SK-N-MC (cell line): ENCODE measurements around the gene MMD2.

Source experiments
- DNase-seq: peaks from one replicate; pipeline ENCODE4 v3.0.0-alpha.2; 2011; ENCODE audit warnings: low read depth, low spot score
- H3K27ac ChIP-seq: fragments of 200-600 bp; sonication (generic); 2 replicates; pipeline ENCODE4 v1.5.1; 2016; ENCODE audit warnings: mixed run types
- H3K36me3 ChIP-seq: fragments of 200-600 bp; sonication (generic); 2 replicates; pipeline ENCODE4 v1.6.1; 2017; ENCODE audit warnings: antibody characterized with exemption, low read length, mixed read lengths; ENCODE audit not compliant: insufficient read depth
- H3K4me3 ChIP-seq: fragments of 200-600 bp; sonication (generic); 2 replicates; pipeline ENCODE4 v1.5.1; 2016
- H3K9ac ChIP-seq: fragments of 200-600 bp; sonication (generic); 2 replicates; pipeline ENCODE4 v1.8.0; 2017; ENCODE audit warnings: mixed run types, mixed read lengths; ENCODE audit not compliant: insufficient read length
- H3K9me3 ChIP-seq: fragments of 200-600 bp; sonication (generic); 2 replicates; pipeline ENCODE4 v1.6.1; 2017; ENCODE audit warnings: low read depth, mild to moderate bottlenecking, antibody characterized with exemption, low read length, moderate library complexity, mixed read lengths
- EZH2 ChIP-seq: fragments of 200-600 bp; sonication (generic); IDR thresholded peaks from one replicate; pipeline ENCODE4 v1.6.1; 2017; ENCODE audit warnings: antibody characterized with exemption
- FOXP2 ChIP-seq: optimal IDR thresholded peaks from 2 replicates; pipeline ENCODE3; 2011; ENCODE audit warnings: mild to moderate bottlenecking, moderate library complexity; ENCODE audit not compliant: insufficient read depth; ENCODE audit errors: extremely low read length, control extremely low read depth
- POLR2AphosphoS5 ChIP-seq: IDR thresholded peaks from 2 replicates; pipeline ENCODE4 v1.6.1; 2012; ENCODE audit warnings: mild to moderate bottlenecking, low read depth, low read length, borderline replicate concordance

The MMD2 gene

DNA sequence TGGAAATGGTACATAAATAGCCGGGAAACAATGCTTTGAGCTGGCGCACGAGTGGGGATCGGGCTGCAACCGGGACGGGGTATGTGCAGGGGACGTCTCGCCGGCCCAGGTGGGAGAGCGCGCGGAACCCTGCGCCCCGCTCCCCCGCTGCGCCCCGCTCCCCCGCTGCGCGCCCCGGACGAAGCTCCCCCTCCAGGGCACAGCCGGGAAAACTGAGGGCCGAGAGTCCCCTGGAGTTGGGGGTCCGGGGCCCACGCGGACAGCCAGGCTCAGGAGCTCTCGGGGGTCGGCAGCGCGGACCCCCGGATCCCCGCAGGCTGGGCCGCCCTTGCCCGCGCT is 76.0 kb downstream of the MMD2 start:
- peak overlapping the region; percentile 80 for H3K4me3 ChIP-seq
- peak overlapping the region; percentile 67 for H3K9ac ChIP-seq
- H3K27ac ChIP-seq, result no peak overlapping the region
- H3K36me3 ChIP-seq, result no peaks in the 10 kb centered on the region
- DNase-seq, result no peak
- H3K9me3 ChIP-seq, result no peaks in the 10 kb centered on the region
- TF ChIP-seq FOXP2, result no peak
- TF ChIP-seq EZH2, result no peak
- no peak for TF ChIP-seq POLR2AphosphoS5

DNA sequence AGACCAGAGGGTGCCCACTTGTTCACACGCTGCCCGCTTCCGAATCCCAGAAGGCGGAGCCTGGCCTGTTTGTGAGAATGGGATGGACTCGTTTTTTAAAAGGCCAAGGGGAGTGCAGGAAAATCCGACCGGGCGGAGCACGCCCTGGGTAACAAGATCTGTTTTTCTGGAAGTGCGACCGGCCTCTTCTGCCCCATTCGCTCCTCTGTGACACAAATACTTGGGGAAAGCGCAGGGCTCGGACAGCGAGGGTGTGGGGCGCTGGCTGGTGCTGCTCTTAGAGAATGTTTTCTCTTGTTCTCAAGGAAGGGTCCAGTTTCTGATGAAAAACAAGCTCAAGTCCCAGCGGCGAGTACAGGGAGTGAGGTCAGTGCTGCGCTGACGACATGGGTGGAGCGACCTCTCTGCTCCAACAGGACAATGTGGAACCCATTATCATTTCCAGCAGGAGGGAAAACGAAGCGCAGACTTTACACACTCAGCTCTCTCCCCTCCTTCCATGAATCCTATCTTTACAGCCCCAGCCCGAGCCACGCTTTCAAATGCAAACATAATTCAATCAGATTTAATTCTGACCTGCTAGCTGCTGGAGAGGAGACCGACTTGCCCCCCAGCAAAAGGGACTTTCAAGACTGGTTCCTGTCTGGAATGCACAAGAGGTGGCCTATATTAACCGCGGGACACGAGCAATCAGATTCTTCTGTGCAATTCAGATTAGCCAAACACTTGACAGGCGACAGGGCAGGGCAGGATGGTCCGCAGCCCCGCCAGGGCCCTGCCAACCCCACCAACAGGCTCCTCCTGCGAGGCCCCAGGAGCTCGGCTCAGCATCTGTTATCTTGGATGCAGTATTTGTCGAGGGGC is 76.6 kb downstream of the MMD2 start:
- TF ChIP-seq POLR2AphosphoS5, result no peak
- TF ChIP-seq EZH2, result no peak
- peak overlapping the region; percentile 67 for H3K9ac ChIP-seq
- no peak for DNase-seq
- no peak overlapping the region for H3K27ac ChIP-seq
- H3K9me3 ChIP-seq, result no peaks in the 10 kb centered on the region
- peak overlapping the region; percentile 80 for H3K4me3 ChIP-seq
- no peaks in the 10 kb centered on the region; the same call in 1 of the 2 replicates for H3K36me3 ChIP-seq

DNA sequence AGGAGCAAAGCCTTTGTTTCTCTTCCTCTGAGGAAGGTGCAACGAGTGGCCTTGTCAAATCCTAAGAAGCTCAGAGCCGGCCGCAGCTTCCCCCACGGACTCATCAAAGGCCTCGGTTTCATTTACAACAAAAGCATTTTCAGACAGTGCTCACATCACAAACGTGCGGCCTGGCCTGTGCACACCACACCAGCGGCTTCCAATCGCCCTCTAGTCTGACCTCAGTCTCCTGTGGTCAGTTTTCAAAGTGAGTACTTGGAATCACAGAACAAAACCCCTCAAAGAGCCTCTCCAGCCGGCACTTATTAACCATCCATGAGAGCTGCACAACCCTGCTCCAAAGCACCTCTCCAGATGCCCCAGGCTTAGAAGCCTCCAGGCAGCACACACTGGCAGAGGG is 78.8 kb downstream of the MMD2 start:
- H3K27ac ChIP-seq, result no peak overlapping the region
- no peak overlapping the region for H3K4me3 ChIP-seq
- no peak for DNase-seq
- no peaks in the 10 kb centered on the region; the same call in 1 of the 2 replicates for H3K36me3 ChIP-seq
- H3K9ac ChIP-seq, result no peak overlapping the region
- TF ChIP-seq EZH2 (no peak), POLR2AphosphoS5 (no peak), FOXP2 (no peak)
- no peaks in the 10 kb centered on the region for H3K9me3 ChIP-seq

DNA sequence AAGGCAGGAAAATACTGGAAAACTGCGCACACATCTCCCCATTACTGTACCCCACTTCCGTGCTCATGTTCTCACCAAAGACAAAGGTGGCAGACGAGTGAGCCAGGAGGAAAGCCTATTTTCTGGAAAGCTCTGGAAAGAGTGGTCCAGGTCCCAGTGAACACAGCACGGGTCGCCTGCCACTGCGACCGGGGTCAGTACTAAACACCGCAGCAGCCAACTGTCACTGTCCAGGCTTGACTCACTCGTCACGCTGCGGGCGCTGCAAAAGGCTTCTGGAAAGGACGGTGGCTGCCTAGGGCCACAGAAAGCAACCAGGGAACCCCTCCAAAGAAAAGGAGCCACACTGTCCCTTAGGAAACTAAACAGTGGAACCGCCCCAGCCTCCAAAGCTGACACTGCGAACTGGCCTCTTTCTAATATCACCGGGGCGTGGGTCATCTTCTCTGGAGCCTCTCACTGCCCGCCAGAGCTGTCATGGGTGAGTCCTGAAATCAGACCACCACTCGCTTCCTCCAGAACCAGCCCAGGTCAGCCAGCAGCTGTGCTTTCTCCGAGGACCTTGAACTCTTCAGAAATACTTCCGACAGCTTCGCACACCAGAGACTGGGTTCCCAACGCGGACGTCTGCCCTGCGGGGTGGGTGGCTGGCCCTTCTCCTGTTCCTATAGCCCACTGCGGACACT is 79.4 kb downstream of the MMD2 start:
- Histone ChIP-seq H3K27ac (no peak overlapping the region), H3K9ac (no peak overlapping the region), H3K4me3 (no peak overlapping the region), H3K36me3 (no peaks in the 10 kb centered on the region; the same call in 1 of the 2 replicates), H3K9me3 (no peaks in the 10 kb centered on the region)
- TF ChIP-seq EZH2, result no peak
- TF ChIP-seq FOXP2, result no peak
- no peak for TF ChIP-seq POLR2AphosphoS5
- DNase-seq, result no peak

DNA sequence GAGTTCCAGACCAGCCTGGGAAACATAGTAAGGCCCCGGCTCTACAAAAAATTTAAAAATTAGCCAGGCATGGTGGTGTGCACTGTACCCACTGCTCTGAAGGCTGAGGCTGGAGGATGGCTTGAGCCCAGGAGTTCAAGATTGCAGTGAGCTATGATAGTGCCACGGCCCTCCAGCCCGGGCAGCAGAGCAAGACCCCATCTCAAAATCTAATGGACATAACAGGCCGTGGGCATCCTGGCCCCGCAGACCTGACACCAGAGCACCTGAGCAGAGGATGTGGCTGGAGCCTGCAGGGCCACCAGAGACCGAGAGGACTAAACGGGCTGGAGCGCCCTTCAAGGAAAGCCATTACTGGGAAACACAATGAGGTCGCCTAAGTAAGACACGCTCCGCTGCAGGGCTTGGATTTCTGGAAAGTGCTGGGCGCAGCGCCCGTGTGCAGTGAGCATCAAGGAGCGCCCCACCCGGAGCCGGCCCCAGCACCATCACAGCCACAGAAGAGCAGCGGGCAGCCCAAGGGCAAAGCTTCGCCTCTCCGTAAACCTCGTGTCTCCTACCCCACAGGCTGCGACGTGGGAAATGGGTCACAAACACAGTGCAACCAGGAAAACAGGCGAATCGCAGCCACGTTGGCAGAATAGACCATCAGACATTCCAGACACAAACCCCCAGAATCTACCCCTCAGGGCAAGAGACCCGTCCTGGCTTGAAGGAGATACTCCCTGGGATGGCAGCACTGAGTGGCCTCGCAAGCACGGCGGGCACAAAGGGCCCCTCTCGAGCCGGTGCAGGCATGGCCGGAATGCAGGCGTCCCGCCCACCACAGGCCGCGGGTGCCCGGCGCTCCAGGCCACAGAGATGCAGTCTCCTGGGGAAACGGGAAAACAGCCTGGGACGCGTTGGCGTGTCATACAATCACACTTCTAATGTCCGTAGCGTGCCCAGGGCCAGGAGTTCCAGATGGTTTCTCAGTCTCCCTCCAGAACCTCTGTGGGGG is 80.4 kb downstream of the MMD2 start:
- DNase-seq, result no peak
- no peak overlapping the region for H3K9ac ChIP-seq
- H3K27ac ChIP-seq, result no peak overlapping the region
- H3K4me3 ChIP-seq, result no peak overlapping the region
- H3K36me3 ChIP-seq, result no peaks in the 10 kb centered on the region; the same call in 1 of the 2 replicates
- H3K9me3 ChIP-seq, result no peaks in the 10 kb centered on the region
- no peak for TF ChIP-seq EZH2
- TF ChIP-seq POLR2AphosphoS5, result no peak
- no peak for TF ChIP-seq FOXP2

DNA sequence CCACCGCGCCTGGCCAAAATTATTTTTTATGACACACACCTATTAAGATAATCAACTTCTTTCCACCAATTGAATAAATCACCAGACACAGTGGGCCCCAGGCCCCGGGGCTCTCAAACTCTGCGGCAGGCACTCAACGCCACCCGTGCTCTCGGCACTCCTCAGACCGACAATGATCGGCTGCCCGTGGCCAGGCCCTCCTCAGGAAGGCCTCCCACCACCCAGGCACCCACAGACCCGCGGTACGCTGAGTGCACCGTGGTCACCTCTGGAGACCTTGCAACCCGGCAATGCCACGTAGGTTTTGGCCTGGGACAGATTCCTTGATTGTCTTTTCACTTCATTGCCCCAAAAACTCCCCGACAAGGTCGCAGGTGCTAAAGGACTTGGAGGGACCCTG is 82.4 kb downstream of the MMD2 start:
- no peak for DNase-seq
- Histone ChIP-seq H3K36me3 (no peaks in the 10 kb centered on the region; the same call in 1 of the 2 replicates), H3K27ac (no peak overlapping the region), H3K9ac (no peak overlapping the region), H3K9me3 (no peaks in the 10 kb centered on the region), H3K4me3 (no peak overlapping the region)
- no peak for TF ChIP-seq EZH2

DNA sequence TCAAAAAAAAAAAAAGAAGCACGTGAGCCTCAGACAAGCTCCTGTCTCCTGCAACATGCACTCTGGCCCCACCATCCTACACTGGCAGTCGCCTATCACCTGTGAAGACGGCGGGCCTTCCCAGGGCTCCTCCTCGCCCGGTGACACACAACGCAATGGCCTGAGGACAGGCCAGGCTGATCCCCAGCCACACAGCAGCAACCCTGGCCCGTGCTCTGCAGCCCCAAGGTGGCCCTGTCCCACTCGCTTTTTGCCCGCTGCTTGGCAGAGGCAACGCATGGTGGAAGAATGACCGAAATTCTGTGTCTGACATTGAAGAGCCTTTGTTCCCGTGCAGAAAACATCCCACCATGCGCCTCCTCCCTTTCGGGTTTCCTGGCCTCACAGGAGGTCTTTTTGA is 83.6 kb downstream of the MMD2 start:
- Histone ChIP-seq H3K4me3 (no peak overlapping the region), H3K36me3 (no peaks in the 10 kb centered on the region; the same call in 1 of the 2 replicates), H3K9me3 (no peaks in the 10 kb centered on the region), H3K9ac (no peak overlapping the region), H3K27ac (no peak overlapping the region)
- DNase-seq, result no peak
- no peak for TF ChIP-seq POLR2AphosphoS5
- TF ChIP-seq FOXP2, result no peak
- TF ChIP-seq EZH2, result no peak
